ENCODE data around the gene THAP7.
"Not testable (repeated sequence)": the region's sequence is repeated elsewhere in the genome, so short reads cannot be mapped to it uniquely, and the experiment has no call there.

THAP7 gene

GRCh38 chr22:21012446-21013407 lies 10.8 kb upstream of the THAP7 start:
- no peak for DNase-seq

GRCh38 chr22:21010426-21011113 lies 8.7 kb upstream of the THAP7 start:
- DNase-seq = no peak

- no peak for DNase-seq
Observed at GRCh38 chr22:21009638-21010425, 7.9 kb upstream of the THAP7 start.

GRCh38 chr22:21009208-21009607 lies 7.3 kb upstream of the THAP7 start:
- DNase-seq = not testable (repeated sequence)

- DNase-seq = no peak
Observed at GRCh38 chr22:21003782-21004181, 1.9 kb upstream of the THAP7 start.

- DNase-seq = no peak
Observed at GRCh38 chr22:21000987-21001600, 824 bp downstream of the THAP7 start.

GRCh38 chr22:21000207-21000986 lies 1.5 kb downstream of the THAP7 start:
- no peak for DNase-seq

- no peak for DNase-seq
Observed at GRCh38 chr22:20999350-21000206, 2.3 kb downstream of the THAP7 start.

- no peak for DNase-seq
Observed at GRCh38 chr22:20998411-20999336, 3.2 kb downstream of the THAP7 start.

- DNase-seq = no peak
Observed at GRCh38 chr22:20997536-20998257, 4.2 kb downstream of the THAP7 start.

- no peak for DNase-seq
Observed at GRCh38 chr22:20996598-20997535, 5.1 kb downstream of the THAP7 start.

- no peak for DNase-seq
Observed at GRCh38 chr22:20996031-20996410, 5.9 kb downstream of the THAP7 start.

- no peak for DNase-seq
Observed at GRCh38 chr22:20995329-20996030, 6.4 kb downstream of the THAP7 start.

- DNase-seq = no peak
Observed at GRCh38 chr22:20994902-20995241, 7.0 kb downstream of the THAP7 start.

- DNase-seq = no peak
Observed at GRCh38 chr22:20994128-20994901, 7.6 kb downstream of the THAP7 start.

- DNase-seq = no peak
Observed at GRCh38 chr22:20993304-20994127, 8.4 kb downstream of the THAP7 start.

Data from activated CD4-positive, alpha-beta T cell treated with anti-CD3 and anti-CD28 coated beads, Interleukin-2, amount 50 U/mL, for 16 hours (primary cell).